OCI-LY3 (cell line): Measurements from ENCODE around the gene PABPN1L.

ENCODE experiments used
- H2AFZ ChIP-seq: fragments of 200-600, 300-600 bp; shearing (Covaris generic); 2 replicates; pipeline ENCODE4 v1.6.0; 2014; ENCODE audit warnings: antibody characterized with exemption, low read depth, low read length
- H3K27ac ChIP-seq: fragments of 200-600, 300-600 bp; sonication (generic); 2 replicates; pipeline ENCODE4 v1.5.1; 2014; ENCODE audit warnings: mild to moderate bottlenecking, low read length, moderate library complexity, mixed read lengths
- H3K27me3 ChIP-seq: fragments of 200-600, 300-600 bp; sonication (generic); 2 replicates; pipeline ENCODE4 v1.6.1; 2014; ENCODE audit warnings: low read depth, low read length, mixed read lengths
- H3K36me3 ChIP-seq: fragments of 200-600, 300-600 bp; sonication (generic); replicated peaks from 2 replicates; pipeline ENCODE3; 2014; ENCODE audit warnings: low read depth, low read length, mixed read lengths
- H3K4me1 ChIP-seq: fragments of 300-600, 200-600 bp; sonication (generic); 2 replicates; pipeline ENCODE4 v1.6.1; 2014; ENCODE audit warnings: low read length, mixed read lengths
- H3K4me2 ChIP-seq: fragments of 200-600, 300-600 bp; sonication (generic); 2 replicates; pipeline ENCODE4 v1.6.1; 2014; ENCODE audit warnings: low read length, mixed read lengths
- H3K4me3 ChIP-seq: fragments of 300-600, 200-600 bp; sonication (generic); 2 replicates; pipeline ENCODE4 v1.5.1; 2014; ENCODE audit warnings: antibody characterized with exemption, mild to moderate bottlenecking, low read length, moderate library complexity
- H3K79me2 ChIP-seq: fragments of 300-600, 200-600 bp; shearing (Covaris generic); 2 replicates; pipeline ENCODE4 v1.6.1; 2014; ENCODE audit warnings: mild to moderate bottlenecking, low read length, mixed read lengths
- H3K9ac ChIP-seq: fragments of 300-600, 200-600 bp; shearing (Covaris generic); 2 replicates; pipeline ENCODE4 v1.6.0; 2014; ENCODE audit warnings: mild to moderate bottlenecking, low read length, moderate library complexity
- H3K9me3 ChIP-seq: fragments of 200-600, 300-600 bp; shearing (Covaris generic); 2 replicates; pipeline ENCODE4 v1.6.1; 2014; ENCODE audit warnings: low read length, mixed read lengths; ENCODE audit not compliant: insufficient read depth
- H4K20me1 ChIP-seq: fragments of 200-600, 300-600 bp; sonication (generic); 2 replicates; pipeline ENCODE4 v1.6.1; 2016; ENCODE audit warnings: low read length, mixed read lengths; ENCODE audit not compliant: insufficient read depth
- EZH2phosphoT487 ChIP-seq: fragments of 200-600 bp; shearing (Covaris generic); IDR thresholded peaks from 2 replicates; pipeline ENCODE4 v1.6.1; 2018; ENCODE audit warnings: antibody characterized with exemption, mixed run types, low read depth
- TF ChIP-seq, protein P1 (sequence below): fragments of 200-600, 300-600 bp; sonication (generic); IDR thresholded peaks from 2 replicates; pipeline ENCODE4 v1.5.1; 2014; ENCODE audit warnings: antibody characterized with exemption, low read length, low read depth

Gene PABPN1L

DNA sequence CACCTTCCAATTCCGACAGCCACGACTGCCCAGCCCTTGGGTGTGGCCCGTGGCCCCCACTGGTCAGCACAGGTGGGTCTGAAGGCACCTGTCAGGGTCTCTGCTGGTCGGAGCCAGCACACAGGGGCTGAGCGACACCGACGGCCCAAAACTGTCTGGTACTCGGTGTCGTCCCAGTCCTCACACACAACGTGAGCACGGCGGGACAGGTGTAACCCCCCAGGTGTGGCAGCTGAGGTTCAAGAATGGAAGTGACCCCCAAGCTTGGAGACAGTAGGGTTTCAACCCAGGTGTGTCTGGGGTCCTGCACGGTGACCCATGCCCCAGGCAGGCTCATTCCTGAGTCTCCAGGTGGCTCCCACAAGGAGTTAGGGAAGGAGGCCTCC lies 10.7 kb downstream of the PABPN1L start:
- Histone ChIP-seq H3K4me1 (peaks cover 23% of the 10 kb centered on the region), H3K9me3 (no peaks in the 10 kb centered on the region), H4K20me1 (peaks cover 9% of the 10 kb centered on the region; the same call in 1 of the 2 replicates), H2AFZ (no peak overlapping the region), H3K36me3 (peaks cover 14% of the 10 kb centered on the region), H3K4me2 (peak overlapping the region; percentile 86), H3K27ac (no peak overlapping the region), H3K9ac (peak overlapping the region; percentile 38; the same call in 1 of the 2 replicates), H3K4me3 (peak overlapping the region; percentile 73), H3K79me2 (peaks cover 18% of the 10 kb centered on the region), H3K27me3 (no peaks in the 10 kb centered on the region)
- TF ChIP-seq EZH2phosphoT487: no peak
- TF ChIP-seq, protein P1, sequence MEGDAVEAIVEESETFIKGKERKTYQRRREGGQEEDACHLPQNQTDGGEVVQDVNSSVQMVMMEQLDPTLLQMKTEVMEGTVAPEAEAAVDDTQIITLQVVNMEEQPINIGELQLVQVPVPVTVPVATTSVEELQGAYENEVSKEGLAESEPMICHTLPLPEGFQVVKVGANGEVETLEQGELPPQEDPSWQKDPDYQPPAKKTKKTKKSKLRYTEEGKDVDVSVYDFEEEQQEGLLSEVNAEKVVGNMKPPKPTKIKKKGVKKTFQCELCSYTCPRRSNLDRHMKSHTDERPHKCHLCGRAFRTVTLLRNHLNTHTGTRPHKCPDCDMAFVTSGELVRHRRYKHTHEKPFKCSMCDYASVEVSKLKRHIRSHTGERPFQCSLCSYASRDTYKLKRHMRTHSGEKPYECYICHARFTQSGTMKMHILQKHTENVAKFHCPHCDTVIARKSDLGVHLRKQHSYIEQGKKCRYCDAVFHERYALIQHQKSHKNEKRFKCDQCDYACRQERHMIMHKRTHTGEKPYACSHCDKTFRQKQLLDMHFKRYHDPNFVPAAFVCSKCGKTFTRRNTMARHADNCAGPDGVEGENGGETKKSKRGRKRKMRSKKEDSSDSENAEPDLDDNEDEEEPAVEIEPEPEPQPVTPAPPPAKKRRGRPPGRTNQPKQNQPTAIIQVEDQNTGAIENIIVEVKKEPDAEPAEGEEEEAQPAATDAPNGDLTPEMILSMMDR: no peak

DNA sequence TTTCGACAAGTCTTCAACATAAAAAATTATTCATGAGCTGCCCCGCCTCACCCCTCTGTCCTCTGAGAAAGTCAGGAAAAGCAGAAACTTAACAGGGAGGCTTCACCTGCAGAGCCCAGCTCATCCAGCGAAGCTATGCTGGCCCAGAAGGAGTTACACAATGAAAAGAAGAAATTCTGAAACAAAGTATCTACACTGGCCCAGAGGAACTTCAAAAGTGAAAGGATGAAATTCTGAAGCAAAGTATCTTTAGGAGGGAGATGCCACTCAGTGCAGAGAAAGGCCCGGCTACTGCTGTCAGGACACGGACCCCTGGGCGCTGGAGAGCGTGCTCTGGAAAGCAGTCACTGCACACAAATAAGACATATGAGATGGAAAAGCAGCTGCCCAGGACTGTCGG lies 11.3 kb downstream of the PABPN1L start:
- H3K4me1 ChIP-seq: peaks cover 23% of the 10 kb centered on the region
- H3K9ac ChIP-seq: no peak overlapping the region
- no peak overlapping the region for H3K4me3 ChIP-seq
- TF ChIP-seq EZH2phosphoT487: no peak
- TF ChIP-seq, protein P1: no peak
- peaks cover 9% of the 10 kb centered on the region; the same call in 1 of the 2 replicates for H4K20me1 ChIP-seq
- no peak overlapping the region for H2AFZ ChIP-seq
- H3K27me3 ChIP-seq: no peaks in the 10 kb centered on the region
- peaks cover 18% of the 10 kb centered on the region for H3K79me2 ChIP-seq
- peaks cover 10% of the 10 kb centered on the region for H3K36me3 ChIP-seq
- H3K4me2 ChIP-seq: 0 out of 2 replicates have a peak overlapping the region, but pooled peaks have one; percentile 7
- no peaks in the 10 kb centered on the region for H3K9me3 ChIP-seq
- no peak overlapping the region for H3K27ac ChIP-seq

DNA sequence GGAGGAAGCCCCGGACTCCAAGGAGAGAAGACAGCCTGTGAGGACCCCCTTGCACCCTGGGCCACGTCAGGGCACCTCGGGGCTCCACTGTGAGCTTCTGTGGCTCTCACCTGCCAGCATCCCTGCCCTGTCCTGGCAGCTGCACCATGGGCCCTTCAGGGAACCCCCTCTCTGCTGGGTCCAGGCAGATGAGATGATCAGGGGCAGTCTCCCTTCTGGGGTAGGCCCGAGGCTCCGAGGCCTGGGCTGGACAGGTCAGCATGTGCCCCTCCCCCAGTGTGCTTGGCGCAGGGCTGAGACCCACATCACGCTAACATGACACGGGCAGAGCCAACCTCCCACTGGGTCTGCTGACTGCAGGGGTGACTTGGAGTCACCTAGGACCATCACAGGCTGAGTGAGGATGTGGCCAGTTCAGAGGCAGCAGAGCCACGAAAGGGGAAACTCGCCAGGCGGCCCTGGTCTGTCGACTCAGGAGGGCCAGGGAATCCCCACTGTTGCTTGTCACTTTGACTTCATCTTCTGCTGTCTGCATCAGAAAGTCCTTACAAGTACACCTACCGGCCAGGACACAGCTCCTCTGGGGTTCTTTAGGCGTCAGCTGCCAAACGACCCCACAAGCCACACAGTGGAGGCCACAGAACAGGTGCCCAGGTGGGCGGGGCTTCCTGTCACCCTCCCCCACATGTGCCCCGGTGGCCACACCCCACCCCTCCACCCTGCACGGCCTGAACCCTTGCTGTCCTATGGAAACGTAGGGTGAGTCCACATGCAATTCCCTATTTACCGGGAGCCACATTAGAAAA lies 12.0 kb downstream of the PABPN1L start:
- peaks cover 6% of the 10 kb centered on the region for H3K36me3 ChIP-seq
- no peaks in the 10 kb centered on the region for H3K27me3 ChIP-seq
- TF ChIP-seq, protein P1: no peak
- no peak overlapping the region for H2AFZ ChIP-seq
- peaks cover 9% of the 10 kb centered on the region; the same call in 1 of the 2 replicates for H4K20me1 ChIP-seq
- peaks cover 23% of the 10 kb centered on the region for H3K4me1 ChIP-seq
- H3K4me2 ChIP-seq: 0 out of 2 replicates have a peak overlapping the region, but pooled peaks have one; percentile 7
- no peak overlapping the region for H3K27ac ChIP-seq
- H3K79me2 ChIP-seq: peaks cover 18% of the 10 kb centered on the region
- no peak overlapping the region for H3K4me3 ChIP-seq
- H3K9me3 ChIP-seq: no peaks in the 10 kb centered on the region
- H3K9ac ChIP-seq: no peak overlapping the region

DNA sequence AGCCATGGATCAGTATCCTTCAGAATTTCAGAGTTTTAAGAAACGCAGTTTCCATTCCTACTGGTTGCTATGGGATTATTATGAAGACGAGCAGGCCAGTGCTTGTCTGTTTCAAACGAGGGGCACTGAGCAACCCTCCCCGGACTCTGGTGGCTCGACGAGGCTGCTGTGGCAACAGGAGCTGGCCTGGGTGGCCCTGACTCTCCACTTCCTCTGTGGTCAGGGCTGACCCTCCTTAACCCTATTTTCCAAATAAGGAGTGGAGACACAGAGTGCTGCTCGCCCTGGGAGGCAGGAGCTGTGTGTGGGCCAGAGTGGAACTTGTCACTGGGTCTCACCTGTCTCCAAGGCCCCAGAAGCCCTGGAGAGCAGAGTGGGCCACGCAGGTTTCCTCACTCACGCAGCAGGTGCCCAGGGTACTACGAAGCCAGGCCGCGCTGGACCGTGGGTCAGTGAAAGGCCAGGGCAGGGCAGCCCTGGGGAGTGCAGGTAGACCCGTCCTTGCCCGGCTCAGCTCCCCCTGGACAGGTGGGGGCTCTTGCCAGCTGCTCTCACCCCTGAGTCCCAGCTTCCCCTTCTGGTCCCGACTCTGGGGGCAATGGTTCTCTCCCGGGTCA lies 13.0 kb downstream of the PABPN1L start:
- Histone ChIP-seq H3K79me2 (peaks cover 18% of the 10 kb centered on the region), H2AFZ (no peak overlapping the region), H3K4me3 (no peak overlapping the region), H3K27me3 (no peaks in the 10 kb centered on the region), H3K9me3 (no peaks in the 10 kb centered on the region), H3K27ac (no peak overlapping the region), H3K4me2 (no peak overlapping the region), H3K9ac (no peak overlapping the region), H3K4me1 (peaks cover 23% of the 10 kb centered on the region), H4K20me1 (peaks cover 9% of the 10 kb centered on the region; the same call in 1 of the 2 replicates), H3K36me3 (peaks cover 6% of the 10 kb centered on the region)
- no peak for TF ChIP-seq EZH2phosphoT487
- TF ChIP-seq, protein P1: no peak
